Right ventricle myocardium superior (tissue), 1 donor: ENCODE data around the gene LIMD2. TPM values are rescaled to one million over a fixed set of nuclear protein-coding genes. Genes with fewer than 3 reads are reported as not detected.

Experiments used
- ATAC-seq: fragments of 200-7000 bp; cut with Tn5 transposase; one replicate; pipeline ENCODE4 v1.9.1; 2020; ENCODE audit warnings: mild to moderate bottlenecking; ENCODE audit not compliant: poor library complexity
- DNase-seq: peaks from one replicate; pipeline ENCODE4 v3.0.0-alpha.2; 2020
- intact Hi-C: fragments of 100-400 bp; cut with DNase I; formaldehyde crosslinking; loops from one replicate; pipeline ENCODE4 v1.11.2; 2022
- total RNA-seq: library from RNA; stranded (reverse); fragmentation: NEBNext Ultra II Directional; extraction: Animal tissue kit (Norgen Biotek cat#: 25700); gene quantifications from one replicate; pipeline ENCODE4 v1.2.1, GENCODE V29; 2021
- donor health status: DM: no; HTN: yes; CAD: no; lungs with severe emphysema.

The LIMD2 gene
- total RNA-seq, 1 donor from 2014 or later, result 2.4 TPM

- ATAC-seq, result no peak
- intact Hi-C loops, result no loop called here
- no peak for DNase-seq
Measured at GRCh38 chr17:63702721-63703015, 2.7 kb upstream of the LIMD2 start.

- ATAC-seq (no peak), DNase-seq (peak; percentile 77)
- intact Hi-C loops, result no loop called here
Measured at GRCh38 chr17:63701868-63702720, 2.2 kb upstream of the LIMD2 start.

- ATAC-seq, result no peak
- intact Hi-C loops, result no loop called here
- peak; percentile 50 for DNase-seq
Measured at GRCh38 chr17:63701456-63701820, 1.5 kb upstream of the LIMD2 start.

GRCh38 chr17:63700528-63701455, 867 bp upstream of the LIMD2 start:
- intact Hi-C loops, result no loop called here
- ATAC-seq (peak; percentile 67), DNase-seq (peak; percentile 86)

- ATAC-seq, result peak; percentile 26
- intact Hi-C loops, result no loop called here
- peak; percentile 79 for DNase-seq
Measured at GRCh38 chr17:63698886-63699637, 863 bp downstream of the LIMD2 start.

GRCh38 chr17:63698381-63698885, 1.5 kb downstream of the LIMD2 start:
- intact Hi-C loops, result no loop called here
- DNase-seq, result no peak

GRCh38 chr17:63697341-63698286, 2.3 kb downstream of the LIMD2 start:
- ATAC-seq, result peak; percentile 11
- intact Hi-C loops, result no loop called here
- DNase-seq, result peak; percentile 77

More at GRCh38 chr17:63698381-63698885, 1.5 kb downstream of the LIMD2 start:
- ATAC-seq, result no peak

- ATAC-seq, result no peak
Measured at GRCh38 chr17:63696381-63696961, 3.5 kb downstream of the LIMD2 start.

GRCh38 chr17:63695889-63696288, 4.0 kb downstream of the LIMD2 start:
- ATAC-seq, result no peak
- no peak for DNase-seq
- intact Hi-C loops, result no loop called here

More at GRCh38 chr17:63696381-63696961, 3.5 kb downstream of the LIMD2 start:
- intact Hi-C loops, result no loop called here
- DNase-seq, result no peak

GRCh38 chr17:63694950-63695773, 4.8 kb downstream of the LIMD2 start:
- DNase-seq, result no peak
- intact Hi-C loops, result no loop called here
- no peak for ATAC-seq

- intact Hi-C loops, result no loop called here
- ATAC-seq (no peak), DNase-seq (no peak)
Measured at GRCh38 chr17:63694229-63694949, 5.5 kb downstream of the LIMD2 start.

- DNase-seq (no peak), ATAC-seq (no peak)
- intact Hi-C loops, result no loop called here
Measured at GRCh38 chr17:63693411-63694113, 6.4 kb downstream of the LIMD2 start.

- DNase-seq, result no peak
- no peak for ATAC-seq
- intact Hi-C loops, result no loop called here
Measured at GRCh38 chr17:63692195-63692816, 7.6 kb downstream of the LIMD2 start.

- intact Hi-C loops, result no loop called here
- DNase-seq (no peak), ATAC-seq (no peak)
Measured at GRCh38 chr17:63689479-63689878, 10.4 kb downstream of the LIMD2 start.

- intact Hi-C loops, result no loop called here
- DNase-seq, result no peak
Measured at GRCh38 chr17:63688396-63689020, 11.4 kb downstream of the LIMD2 start.

More at GRCh38 chr17:63688396-63689020, 11.4 kb downstream of the LIMD2 start:
- ATAC-seq, result no peak
